Tibial nerve (tissue), 4 donors: ENCODE measurements around the gene REV3L. TPM values are rescaled to one million over a fixed set of nuclear protein-coding genes. Genes with fewer than 3 reads are reported as not detected.

Experiments
- DNase-seq, 2 donors: peaks; one replicate each; pipeline ENCODE4 v3.0.0-alpha.2; 2019; ENCODE audit warnings: low spot score in 2 of 2
- H3K27ac ChIP-seq, 4 donors: fragments of 200-600 bp; sonication (generic) in 3 of 4; one replicate each; pipeline ENCODE4 v1.5.1; 2017 to 2019; ENCODE audit warnings: mild to moderate bottlenecking in 1 of 4
- H3K27me3 ChIP-seq, 2 donors: fragments of 200-600 bp; sonication (generic) in 1 of 2; one replicate each; pipeline versions ENCODE4 v1.5.1 to v1.6.0; 2017 to 2019
- H3K36me3 ChIP-seq, 3 donors: fragments of 200-600 bp; sonication (generic); one replicate each; pipeline ENCODE4 v1.5.1; 2018 to 2019
- H3K4me1 ChIP-seq, 4 donors: fragments of 200-600 bp; sonication (generic) in 3 of 4; one replicate each; pipeline ENCODE4 v1.5.1; 2017 to 2019
- H3K4me3 ChIP-seq, 4 donors: fragments of 200-600 bp; sonication (generic) in 3 of 4; one replicate each; pipeline ENCODE4 v1.5.1; 2017 to 2019; ENCODE audit warnings: mild to moderate bottlenecking in 1 of 4, moderate library complexity in 1 of 4
- H3K9me3 ChIP-seq, 4 donors: fragments of 200-600 bp; sonication (generic) in 3 of 4; one replicate each; pipeline ENCODE4 v1.5.1; 2017 to 2019
- CTCF ChIP-seq, 5 experiments: fragments of 200-600 bp in 3 of 5; fragments of 450-650 bp in 2 of 5; sonication (generic) in 3 of 5; IDR thresholded peaks; one replicate each; pipeline ENCODE4 v1.5.1; 2016 to 2019; ENCODE audit warnings: antibody characterized with exemption in 5 of 5, mild to moderate bottlenecking in 3 of 5, moderate library complexity in 2 of 5
- EP300 ChIP-seq, 2 donors: sonication (generic); formaldehyde crosslinking; IDR thresholded peaks; one replicate each; pipeline ENCODE4 v1.6.1; 2017; ENCODE audit warnings: antibody characterized with exemption in 2 of 2, mild to moderate bottlenecking in 1 of 2
- POLR2A ChIP-seq, 2 donors: fragments of 450-650 bp; IDR thresholded peaks; one replicate each; pipeline ENCODE4 v1.6.1; 2017; ENCODE audit warnings: antibody characterized with exemption in 2 of 2, mild to moderate bottlenecking in 2 of 2, moderate library complexity in 2 of 2
- WGBS, 2 donors: methylation state at CpG; one replicate each; pipeline ENCODE4 v1.1.5; 2018; 5-methylcytosine and 5-hydroxymethylcytosine counted together
- total RNA-seq, 4 donors: library from RNA; depleted of rRNA; stranded (reverse); fragments of >200 nt; gene quantifications; one replicate each; pipeline ENCODE4 v1.1.0, GENCODE V29; 2016

The REV3L gene
- total RNA-seq, 4 donors from 2014 or later, result 26.7 to 45.9 (median 34.1) TPM

GRCh38 chr6:111439171-111439570 lies 43.8 kb downstream of the REV3L start:
- H3K4me1 ChIP-seq, result no peaks in the 10 kb centered on the region
- H3K27me3 ChIP-seq, result no peaks in the 10 kb centered on the region
- H3K27ac ChIP-seq, result no peak overlapping the region
- WGBS, 2 donors, result 90 to 93% methylated on average over 4 of the region's 4 CpGs
- H3K36me3 ChIP-seq, result no peaks in the 10 kb centered on the region
- DNase-seq, result no peak
- H3K9me3 ChIP-seq, result peaks cover 0 to 10% (median 0%) of the 10 kb centered on the region in 4 donors
- no peak for TF ChIP-seq CTCF (IDR thresholded peaks at IDR 0.05)
- TF ChIP-seq EP300 (IDR thresholded peaks at IDR 0.05), result no peak
- no peak for TF ChIP-seq POLR2A (IDR thresholded peaks at IDR 0.05)
- no peak overlapping the region for H3K4me3 ChIP-seq

GRCh38 chr6:111437573-111437972 lies 45.4 kb downstream of the REV3L start:
- H3K36me3 ChIP-seq, result no peaks in the 10 kb centered on the region
- WGBS, 2 donors, result 92 to 98% methylated on average over 2 of the region's 2 CpGs
- DNase-seq, result no peak
- peaks cover 0 to 10% (median 0%) of the 10 kb centered on the region in 4 donors for H3K9me3 ChIP-seq
- TF ChIP-seq EP300 (IDR thresholded peaks at IDR 0.05), result no peak
- no peak for TF ChIP-seq CTCF (IDR thresholded peaks at IDR 0.05)
- TF ChIP-seq POLR2A (IDR thresholded peaks at IDR 0.05), result no peak
- H3K27ac ChIP-seq, result no peak overlapping the region
- H3K4me3 ChIP-seq, result no peak overlapping the region
- H3K4me1 ChIP-seq, result peaks cover 0 to 1% (median 0%) of the 10 kb centered on the region in 4 donors
- H3K27me3 ChIP-seq, result no peaks in the 10 kb centered on the region

GRCh38 chr6:111432511-111432910 lies 50.5 kb downstream of the REV3L start:
- no peak overlapping the region for H3K4me3 ChIP-seq
- peaks cover 0 to 35% (median 6%) of the 10 kb centered on the region in 4 donors for H3K9me3 ChIP-seq
- 97 to 100% methylated on average over 1 of the region's 1 CpG for WGBS, 2 donors
- no peak for DNase-seq
- H3K27ac ChIP-seq, result no peak overlapping the region
- H3K36me3 ChIP-seq, result peaks cover 0 to 24% (median 0%) of the 10 kb centered on the region in 3 donors
- H3K27me3 ChIP-seq, result no peaks in the 10 kb centered on the region
- TF ChIP-seq CTCF (IDR thresholded peaks at IDR 0.05), result no peak
- TF ChIP-seq EP300 (IDR thresholded peaks at IDR 0.05), result no peak
- no peak for TF ChIP-seq POLR2A (IDR thresholded peaks at IDR 0.05)
- peaks cover 0 to 4% (median 0%) of the 10 kb centered on the region in 4 donors for H3K4me1 ChIP-seq

- 90 to 94% methylated on average over 11 of the region's 11 CpGs for WGBS, 2 donors
- Histone ChIP-seq H3K27me3 (no peaks in the 10 kb centered on the region), H3K4me1 (peaks cover 0 to 6% (median 2%) of the 10 kb centered on the region in 4 donors), H3K27ac (no peak overlapping the region), H3K9me3 (peaks cover 0 to 36% (median 6%) of the 10 kb centered on the region in 4 donors), H3K36me3 (peaks cover 0 to 24% (median 0%) of the 10 kb centered on the region in 3 donors), H3K4me3 (no peak overlapping the region)
- TF ChIP-seq CTCF (IDR thresholded peaks at IDR 0.05), result no peak
- no peak for DNase-seq
Observed at GRCh38 chr6:111430605-111431376, 52.2 kb downstream of the REV3L start.

GRCh38 chr6:111429571-111429970 lies 53.4 kb downstream of the REV3L start:
- H3K27ac ChIP-seq, result no peak overlapping the region
- WGBS, 2 donors, result 96 to 97% methylated on average over 19 of the region's 19 CpGs
- H3K4me3 ChIP-seq, result no peak overlapping the region

More at GRCh38 chr6:111429571-111429970, 53.4 kb downstream of the REV3L start:
- Histone ChIP-seq H3K27me3 (no peaks in the 10 kb centered on the region), H3K9me3 (peaks cover 0 to 26% (median 6%) of the 10 kb centered on the region in 4 donors), H3K36me3 (peaks cover 0 to 24% (median 0%) of the 10 kb centered on the region in 3 donors), H3K4me1 (peaks cover 0 to 6% (median 4%) of the 10 kb centered on the region in 4 donors)
- TF ChIP-seq EP300 (IDR thresholded peaks at IDR 0.05) (no peak), CTCF (IDR thresholded peaks at IDR 0.05) (no peak), POLR2A (IDR thresholded peaks at IDR 0.05) (no peak)
- no peak for DNase-seq
